CD4-positive, alpha-beta T cell treated with Interleukin-15 for 1 hour (primary cell): ENCODE measurements around the gene ANKS3.
"Not testable (repeated sequence)": the region's sequence is repeated elsewhere in the genome, so short reads cannot be mapped to it uniquely, and the experiment has no call there.

ENCODE experiments used
- DNase-seq: peaks from one replicate; pipeline ENCODE4 v3.0.0-alpha.2; 2020

Gene ANKS3

GRCh38 chr16:4754865-4755264, 20.8 kb upstream of the ANKS3 start:
- no peak for DNase-seq

GRCh38 chr16:4753227-4753626, 19.2 kb upstream of the ANKS3 start:
- no peak for DNase-seq

DNA sequence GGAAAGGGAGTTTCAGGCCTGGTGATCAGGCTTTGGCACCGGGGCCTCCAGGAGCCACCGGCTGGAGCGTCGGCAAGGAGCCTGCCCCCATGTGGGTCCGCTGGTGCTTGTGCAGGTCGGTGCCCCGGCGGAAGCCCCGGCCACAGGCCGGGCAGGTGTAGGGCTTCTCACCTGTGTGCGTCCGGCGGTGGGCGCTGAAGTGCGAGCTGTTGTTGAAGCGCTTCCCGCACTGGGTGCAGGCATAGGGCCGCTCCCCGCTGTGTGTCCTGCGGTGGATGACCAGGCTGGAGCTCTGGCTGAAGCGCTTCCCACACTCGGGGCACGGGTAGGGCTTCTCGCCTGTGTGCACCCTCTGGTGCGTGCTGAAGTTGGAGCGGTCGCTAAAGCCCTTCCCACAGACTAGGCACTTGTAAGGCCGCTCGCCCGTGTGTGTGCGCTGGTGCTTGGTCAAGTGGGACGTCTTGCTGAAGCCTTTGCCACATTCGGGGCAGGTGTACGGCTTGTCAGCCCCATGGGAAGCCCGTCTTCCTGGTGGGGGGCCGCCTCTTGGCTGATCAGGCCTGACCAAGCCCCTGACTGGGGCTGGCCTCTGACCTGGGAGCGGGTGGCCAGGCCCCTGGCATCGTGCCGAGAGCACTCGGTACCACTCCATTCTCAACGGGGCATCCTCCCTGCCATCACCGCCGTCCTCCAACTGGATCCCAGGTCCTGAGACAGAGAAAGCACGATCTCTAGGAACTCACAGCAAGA, 18.5 kb upstream of the ANKS3 start:
- DNase-seq = no peak

DNA sequence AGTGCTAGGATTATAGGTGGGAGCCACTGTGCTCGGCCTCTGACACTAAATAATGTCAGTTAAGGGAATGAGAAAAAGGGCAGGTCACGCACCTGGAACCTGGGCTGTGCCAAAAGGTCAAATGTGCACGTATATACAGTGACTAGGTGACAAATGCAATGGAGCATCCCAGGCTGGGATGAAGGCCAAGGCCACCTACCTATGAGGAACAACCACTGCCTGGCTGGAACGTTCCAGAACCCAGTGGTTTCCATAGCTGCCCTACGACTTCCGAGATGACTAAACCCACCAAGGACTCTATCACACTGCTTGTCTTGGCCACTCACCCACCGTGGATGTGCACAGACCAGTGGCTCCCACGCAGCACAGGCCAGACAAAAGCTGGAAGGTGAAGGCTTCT, 16.8 kb upstream of the ANKS3 start:
- DNase-seq = no peak

DNA sequence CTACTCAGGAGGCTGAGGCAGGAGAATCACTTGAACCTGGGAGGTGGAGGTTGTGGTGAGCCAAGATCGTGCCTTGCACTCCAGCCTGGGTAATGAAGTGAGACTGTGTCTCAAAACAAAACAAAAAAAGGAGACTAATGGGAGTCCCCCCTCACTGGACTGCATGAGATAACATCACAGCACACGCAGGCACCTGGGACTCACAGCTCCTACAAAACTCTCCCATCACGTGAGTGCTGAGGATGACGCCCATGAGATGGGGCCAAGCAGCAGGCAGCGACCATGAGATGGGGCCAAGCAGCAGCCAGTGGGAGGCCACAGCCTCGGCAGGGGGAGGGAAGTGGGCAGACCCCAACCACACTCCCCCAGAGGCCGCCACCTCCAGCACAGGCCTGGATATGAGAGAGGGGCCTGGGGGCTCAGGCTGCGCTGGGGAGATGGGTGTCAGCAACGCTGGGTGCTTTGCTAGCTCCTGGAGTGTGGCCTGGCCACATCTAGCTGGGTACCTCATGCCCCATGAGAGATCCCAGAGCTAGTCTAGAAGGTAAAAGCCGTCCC, 15.7 kb upstream of the ANKS3 start:
- DNase-seq = no peak

GRCh38 chr16:4748682-4749411, 14.8 kb upstream of the ANKS3 start:
- no peak for DNase-seq

- no peak for DNase-seq
These were observed 14.0 kb upstream of the ANKS3 start for GRCh38 chr16:4747906-4748681.

DNA sequence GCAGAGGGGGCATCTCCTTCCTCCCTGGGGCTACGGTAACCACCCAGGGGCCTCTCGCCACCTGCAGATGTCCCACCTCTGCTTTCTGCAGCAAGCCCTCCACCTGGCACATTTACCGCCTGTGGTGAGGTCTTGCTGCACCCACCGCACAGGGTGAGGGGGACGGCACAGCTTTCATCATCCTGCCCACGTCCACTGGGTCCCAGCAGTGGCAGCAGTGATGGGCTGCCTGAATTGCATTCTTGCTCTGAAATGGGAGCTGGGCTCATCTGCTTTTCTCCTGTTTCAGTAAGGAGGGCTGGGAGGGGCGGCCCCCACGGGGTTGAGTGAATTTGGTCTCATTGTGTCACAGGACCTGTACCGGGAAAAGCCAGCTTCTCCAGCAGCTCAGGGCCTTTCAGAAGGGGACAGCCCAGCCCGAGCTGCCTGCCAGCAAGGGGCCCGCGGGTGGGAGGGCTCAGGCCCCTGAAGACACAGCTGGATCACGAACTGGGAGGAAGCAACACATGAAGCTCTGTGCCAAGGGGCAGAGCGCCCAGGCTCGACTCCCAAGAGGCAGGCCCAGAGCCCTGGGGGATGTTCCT, 13.0 kb upstream of the ANKS3 start:
- no peak for DNase-seq

- DNase-seq = no peak
These were observed 12.1 kb upstream of the ANKS3 start for GRCh38 chr16:4746215-4746614.

GRCh38 chr16:4745274-4745569, 11.2 kb upstream of the ANKS3 start:
- DNase-seq = no peak

GRCh38 chr16:4744555-4745273, 10.6 kb upstream of the ANKS3 start:
- no peak for DNase-seq

GRCh38 chr16:4743226-4743878, 9.3 kb upstream of the ANKS3 start:
- no peak for DNase-seq

DNA sequence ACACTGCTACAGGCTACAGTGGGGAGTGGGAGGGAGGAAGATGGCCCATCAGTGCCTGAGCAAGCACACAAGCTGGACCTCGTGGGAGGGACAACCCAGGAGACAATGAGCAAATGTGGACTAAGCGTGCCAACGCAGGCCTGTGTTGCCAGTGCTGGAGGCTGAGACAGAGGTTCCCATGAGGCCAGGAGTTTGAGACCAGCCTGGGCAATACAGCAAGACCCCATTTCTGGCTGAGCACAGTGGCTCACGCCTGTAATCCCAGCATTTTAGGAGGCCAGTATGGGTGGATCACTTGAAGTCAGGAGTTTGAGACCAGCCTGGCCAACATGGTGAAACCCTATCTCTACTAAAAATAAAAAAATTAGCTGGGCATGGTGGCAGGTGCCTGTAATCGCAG, 4.3 kb upstream of the ANKS3 start:
- DNase-seq = not testable (repeated sequence)

GRCh38 chr16:4737545-4737944, 3.5 kb upstream of the ANKS3 start:
- DNase-seq = no peak

- DNase-seq = no peak
These were observed 2.5 kb upstream of the ANKS3 start for GRCh38 chr16:4736546-4736945.

GRCh38 chr16:4734730-4735535, 862 bp upstream of the ANKS3 start:
- peak; percentile 93 for DNase-seq

GRCh38 chr16:4733747-4734062, 366 bp downstream of the ANKS3 start:
- no peak for DNase-seq

DNA sequence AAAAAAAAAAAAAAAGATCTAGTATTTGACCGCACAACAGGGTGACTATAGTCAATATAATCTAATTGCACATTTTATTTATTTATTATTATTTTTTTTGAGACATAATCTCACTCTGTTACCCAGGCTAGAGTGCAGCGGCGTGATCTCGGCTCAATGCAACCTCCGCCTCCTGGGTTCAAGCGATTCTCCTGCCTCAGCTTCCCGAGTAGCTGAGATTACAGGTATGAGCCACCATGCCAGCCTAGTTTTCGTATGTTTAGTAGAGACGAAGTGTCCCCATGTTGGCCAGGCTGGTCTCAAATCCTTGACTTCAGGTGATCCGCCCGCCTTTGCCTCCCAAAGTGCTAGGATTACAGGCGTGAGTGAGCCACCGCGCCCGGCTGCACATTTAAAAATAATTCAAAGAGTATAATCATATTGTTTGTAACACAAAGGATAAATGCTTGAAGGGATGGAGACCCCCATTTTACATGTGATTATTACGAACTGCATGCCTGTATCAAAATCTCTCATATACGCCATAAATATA, 794 bp downstream of the ANKS3 start:
- DNase-seq = no peak

DNA sequence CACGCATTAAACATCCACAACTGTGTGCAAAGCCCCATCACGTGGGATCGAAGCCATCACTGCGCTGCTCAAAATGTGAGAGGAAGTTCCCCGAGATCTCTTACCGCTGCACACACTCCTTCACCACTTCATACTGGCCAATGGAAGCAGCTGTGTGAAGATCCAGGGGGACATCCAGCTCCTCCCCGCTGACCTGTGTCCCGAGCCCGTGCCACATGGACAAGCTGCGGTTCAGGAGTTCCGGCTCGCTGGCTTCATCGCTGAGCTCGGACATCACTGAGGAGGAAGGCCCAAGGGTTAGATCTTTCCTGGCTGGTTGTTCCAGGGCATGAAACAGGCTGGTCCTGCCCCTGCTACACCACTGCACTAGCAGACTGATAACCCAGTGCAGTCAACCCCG, 4.2 kb downstream of the ANKS3 start:
- no peak for DNase-seq

- DNase-seq = no peak
These were observed 5.4 kb downstream of the ANKS3 start for GRCh38 chr16:4728676-4729075.

- no peak for DNase-seq
These were observed 7.5 kb downstream of the ANKS3 start for GRCh38 chr16:4726616-4727015.
